ENCODE measurements around the gene CHRNA7. TPM values are rescaled to one million over a fixed set of nuclear protein-coding genes. Genes with fewer than 3 reads are reported as not detected.

The CHRNA7 gene
- polyA plus RNA-seq, 4 donors = 4.3 to 13.7 (median 8.0) TPM

- no peaks in the 10 kb centered on the region for H3K9me3 ChIP-seq (ENCODE audit: control insufficient read depth in 2 of 2, insufficient read depth in 1 of 2, low read depth in 1 of 2, low read length in 1 of 2)
- H3K36me3 ChIP-seq (ENCODE audit: control insufficient read depth in 3 of 3, insufficient read depth in 2 of 3, low read depth in 1 of 3, low read length in 3 of 3) = peaks cover 0 to 18% (median 0%) of the 10 kb centered on the region in 3 donors
- FAIRE-seq (no peak), DNase-seq (no peak)
- no peak overlapping the region for H3K4me3 ChIP-seq (ENCODE audit: low read depth in 1 of 3, low read length in 3 of 3)
- 67 to 83% (median 79%) methylated on average over 12 of the region's 12 CpGs for WGBS, 3 donors
- no peaks in the 10 kb centered on the region for H3K27me3 ChIP-seq (ENCODE audit: control insufficient read depth in 3 of 3, insufficient read depth in 3 of 3, low read length in 3 of 3)
- no peak overlapping the region for H3K27ac ChIP-seq (ENCODE audit: low read depth in 1 of 3, low read length in 2 of 3)
- no peaks in the 10 kb centered on the region for H3K4me1 ChIP-seq (ENCODE audit: control insufficient read depth in 3 of 3, insufficient read depth in 2 of 3, low read depth in 1 of 3, low read length in 2 of 3)
These were observed 89.5 kb downstream of the CHRNA7 start for GRCh38 chr15:32119694-32120330.

GRCh38 chr15:32120577-32121383 lies 90.5 kb downstream of the CHRNA7 start:
- H3K27ac ChIP-seq (ENCODE audit: low read depth in 1 of 3, low read length in 2 of 3) = no peak overlapping the region
- DNase-seq = no peak
- H3K4me3 ChIP-seq (ENCODE audit: low read depth in 1 of 3, low read length in 3 of 3) = no peak overlapping the region
- no peaks in the 10 kb centered on the region for H3K4me1 ChIP-seq (ENCODE audit: control insufficient read depth in 3 of 3, insufficient read depth in 2 of 3, low read depth in 1 of 3, low read length in 2 of 3)
- 82 to 88% (median 85%) methylated on average over 23 of the region's 23 CpGs for WGBS, 3 donors
- no peaks in the 10 kb centered on the region for H3K27me3 ChIP-seq (ENCODE audit: control insufficient read depth in 3 of 3, insufficient read depth in 3 of 3, low read length in 3 of 3)
- H3K36me3 ChIP-seq (ENCODE audit: control insufficient read depth in 3 of 3, insufficient read depth in 2 of 3, low read depth in 1 of 3, low read length in 3 of 3) = peaks cover 0 to 11% (median 0%) of the 10 kb centered on the region in 3 donors
- H3K9me3 ChIP-seq (ENCODE audit: control insufficient read depth in 2 of 2, insufficient read depth in 1 of 2, low read depth in 1 of 2, low read length in 1 of 2) = no peaks in the 10 kb centered on the region
- no peak for FAIRE-seq

GRCh38 chr15:32121384-32121695 lies 91.0 kb downstream of the CHRNA7 start:
- FAIRE-seq = no peak

GRCh38 chr15:32122013-32122412 lies 91.7 kb downstream of the CHRNA7 start:
- no peak overlapping the region for H3K27ac ChIP-seq (ENCODE audit: low read depth in 1 of 3, low read length in 2 of 3)
- no peaks in the 10 kb centered on the region for H3K27me3 ChIP-seq (ENCODE audit: control insufficient read depth in 3 of 3, insufficient read depth in 3 of 3, low read length in 3 of 3)
- WGBS, 3 donors = 91 to 99% (median 91%) methylated on average over 4 of the region's 4 CpGs
- H3K36me3 ChIP-seq (ENCODE audit: control insufficient read depth in 3 of 3, insufficient read depth in 2 of 3, low read depth in 1 of 3, low read length in 3 of 3) = peaks cover 0 to 11% (median 0%) of the 10 kb centered on the region in 3 donors
- H3K4me3 ChIP-seq (ENCODE audit: low read depth in 1 of 3, low read length in 3 of 3) = no peak overlapping the region
- DNase-seq (no peak), FAIRE-seq (no peak)
- no peaks in the 10 kb centered on the region for H3K9me3 ChIP-seq (ENCODE audit: control insufficient read depth in 2 of 2, insufficient read depth in 1 of 2, low read depth in 1 of 2, low read length in 1 of 2)
- no peaks in the 10 kb centered on the region for H3K4me1 ChIP-seq (ENCODE audit: control insufficient read depth in 3 of 3, insufficient read depth in 2 of 3, low read depth in 1 of 3, low read length in 2 of 3)

More at GRCh38 chr15:32121384-32121695, 91.0 kb downstream of the CHRNA7 start:
- Histone ChIP-seq H3K4me3 (ENCODE audit: low read depth in 1 of 3, low read length in 3 of 3) (no peak overlapping the region), H3K4me1 (ENCODE audit: control insufficient read depth in 3 of 3, insufficient read depth in 2 of 3, low read depth in 1 of 3, low read length in 2 of 3) (no peaks in the 10 kb centered on the region), H3K27me3 (ENCODE audit: control insufficient read depth in 3 of 3, insufficient read depth in 3 of 3, low read length in 3 of 3) (no peaks in the 10 kb centered on the region), H3K27ac (ENCODE audit: low read depth in 1 of 3, low read length in 2 of 3) (no peak overlapping the region), H3K36me3 (ENCODE audit: control insufficient read depth in 3 of 3, insufficient read depth in 2 of 3, low read depth in 1 of 3, low read length in 3 of 3) (peaks cover 0 to 11% (median 0%) of the 10 kb centered on the region in 3 donors), H3K9me3 (ENCODE audit: control insufficient read depth in 2 of 2, insufficient read depth in 1 of 2, low read depth in 1 of 2, low read length in 1 of 2) (no peaks in the 10 kb centered on the region)
- no peak for DNase-seq
- WGBS, 3 donors = 72 to 80% (median 76%) methylated on average over 6 of the region's 6 CpGs

- no peak overlapping the region for H3K4me3 ChIP-seq (ENCODE audit: low read depth in 1 of 3, low read length in 3 of 3)
- H3K27me3 ChIP-seq (ENCODE audit: control insufficient read depth in 3 of 3, insufficient read depth in 3 of 3, low read length in 3 of 3) = no peaks in the 10 kb centered on the region
- DNase-seq = no peak
- no peaks in the 10 kb centered on the region for H3K9me3 ChIP-seq (ENCODE audit: control insufficient read depth in 2 of 2, insufficient read depth in 1 of 2, low read depth in 1 of 2, low read length in 1 of 2)
- H3K36me3 ChIP-seq (ENCODE audit: control insufficient read depth in 3 of 3, insufficient read depth in 2 of 3, low read depth in 1 of 3, low read length in 3 of 3) = peaks cover 0 to 9% (median 0%) of the 10 kb centered on the region in 3 donors
- WGBS, 3 donors = 63 to 75% (median 73%) methylated on average over 3 of the region's 3 CpGs
- no peaks in the 10 kb centered on the region for H3K4me1 ChIP-seq (ENCODE audit: control insufficient read depth in 3 of 3, insufficient read depth in 2 of 3, low read depth in 1 of 3, low read length in 2 of 3)
- H3K27ac ChIP-seq (ENCODE audit: low read depth in 1 of 3, low read length in 2 of 3) = no peak overlapping the region
- FAIRE-seq = no peak
These were observed 93.2 kb downstream of the CHRNA7 start for GRCh38 chr15:32123473-32123872.

- Histone ChIP-seq H3K4me3 (ENCODE audit: low read depth in 1 of 3, low read length in 3 of 3) (no peak overlapping the region), H3K9me3 (ENCODE audit: control insufficient read depth in 2 of 2, insufficient read depth in 1 of 2, low read depth in 1 of 2, low read length in 1 of 2) (no peaks in the 10 kb centered on the region), H3K27me3 (ENCODE audit: control insufficient read depth in 3 of 3, insufficient read depth in 3 of 3, low read length in 3 of 3) (no peaks in the 10 kb centered on the region), H3K4me1 (ENCODE audit: control insufficient read depth in 3 of 3, insufficient read depth in 2 of 3, low read depth in 1 of 3, low read length in 2 of 3) (no peaks in the 10 kb centered on the region), H3K27ac (ENCODE audit: low read depth in 1 of 3, low read length in 2 of 3) (no peak overlapping the region), H3K36me3 (ENCODE audit: control insufficient read depth in 3 of 3, insufficient read depth in 2 of 3, low read depth in 1 of 3, low read length in 3 of 3) (peaks cover 0 to 7% (median 0%) of the 10 kb centered on the region in 3 donors)
- WGBS, 3 donors = 64 to 87% (median 70%) methylated on average over 4 of the region's 4 CpGs
- FAIRE-seq = no peak
- no peak for DNase-seq
These were observed 94.4 kb downstream of the CHRNA7 start for GRCh38 chr15:32124726-32125125.

GRCh38 chr15:32125595-32125994 lies 95.3 kb downstream of the CHRNA7 start:
- H3K9me3 ChIP-seq (ENCODE audit: control insufficient read depth in 2 of 2, insufficient read depth in 1 of 2, low read depth in 1 of 2, low read length in 1 of 2) = no peaks in the 10 kb centered on the region
- H3K36me3 ChIP-seq (ENCODE audit: control insufficient read depth in 3 of 3, insufficient read depth in 2 of 3, low read depth in 1 of 3, low read length in 3 of 3) = peaks cover 0 to 4% (median 0%) of the 10 kb centered on the region in 3 donors
- FAIRE-seq (no peak), DNase-seq (no peak)
- H3K4me3 ChIP-seq (ENCODE audit: low read depth in 1 of 3, low read length in 3 of 3) = no peak overlapping the region
- H3K27ac ChIP-seq (ENCODE audit: low read depth in 1 of 3, low read length in 2 of 3) = no peak overlapping the region
- no peaks in the 10 kb centered on the region for H3K4me1 ChIP-seq (ENCODE audit: control insufficient read depth in 3 of 3, insufficient read depth in 2 of 3, low read depth in 1 of 3, low read length in 2 of 3)
- WGBS, 3 donors = 87 to 91% (median 89%) methylated on average over 3 of the region's 3 CpGs
- H3K27me3 ChIP-seq (ENCODE audit: control insufficient read depth in 3 of 3, insufficient read depth in 3 of 3, low read length in 3 of 3) = no peaks in the 10 kb centered on the region

GRCh38 chr15:32129815-32130214 lies 99.5 kb downstream of the CHRNA7 start:
- no peaks in the 10 kb centered on the region for H3K4me1 ChIP-seq (ENCODE audit: control insufficient read depth in 3 of 3, insufficient read depth in 2 of 3, low read depth in 1 of 3, low read length in 2 of 3)
- no peak overlapping the region for H3K4me3 ChIP-seq (ENCODE audit: low read depth in 1 of 3, low read length in 3 of 3)
- H3K9me3 ChIP-seq (ENCODE audit: control insufficient read depth in 2 of 2, insufficient read depth in 1 of 2, low read depth in 1 of 2, low read length in 1 of 2) = no peaks in the 10 kb centered on the region
- H3K27me3 ChIP-seq (ENCODE audit: control insufficient read depth in 3 of 3, insufficient read depth in 3 of 3, low read length in 3 of 3) = no peaks in the 10 kb centered on the region
- FAIRE-seq (no peak), DNase-seq (no peak)
- H3K36me3 ChIP-seq (ENCODE audit: control insufficient read depth in 3 of 3, insufficient read depth in 2 of 3, low read depth in 1 of 3, low read length in 3 of 3) = no peaks in the 10 kb centered on the region
- H3K27ac ChIP-seq (ENCODE audit: low read depth in 1 of 3, low read length in 2 of 3) = no peak overlapping the region

Measured in small intestine (tissue), 7 donors.